ENCODE results near the gene FGL2. TPM values are rescaled to one million over a fixed set of nuclear protein-coding genes. Genes with fewer than 3 reads are reported as not detected.

FGL2 gene
- polyA plus RNA-seq, 3 donors = 238 to 775 (median 774) TPM

DNA sequence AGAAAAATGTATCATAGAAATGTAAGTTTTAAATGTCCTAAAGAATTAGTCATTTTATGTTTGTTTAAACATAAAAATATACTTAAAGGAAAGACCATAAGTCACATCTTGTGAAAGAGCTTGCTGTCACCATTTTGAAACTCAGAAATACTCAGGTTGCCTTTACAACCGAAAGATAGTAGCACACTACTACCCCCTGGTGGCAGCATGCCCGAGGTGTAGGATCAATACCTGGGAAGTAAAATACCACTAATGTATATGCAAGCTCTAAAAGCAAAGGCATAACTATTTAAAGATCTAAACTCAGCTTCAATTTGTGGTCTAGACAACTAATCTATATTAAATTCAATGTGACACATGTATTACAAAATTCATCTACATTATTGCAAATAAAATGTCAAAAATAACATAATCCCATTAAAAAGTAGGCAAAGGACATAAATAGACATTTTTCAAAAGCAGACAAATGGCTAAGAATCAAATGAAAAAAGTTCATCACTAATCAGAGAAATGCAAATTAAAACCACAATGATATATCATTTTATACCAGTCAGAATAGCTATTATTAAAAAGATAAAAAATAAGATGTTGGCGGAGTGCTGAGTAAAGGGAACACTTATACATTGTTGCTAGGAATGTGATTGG lies 47.7 kb upstream of the FGL2 start:
- H3K27ac Mint-ChIP-seq = no peak overlapping the region
- H3K27ac ChIP-seq (ENCODE audit: low read depth in 1 of 2, low read length in 2 of 2) = peak overlapping the region in 1 of 2 donors; percentile 45
- H2AFZ ChIP-seq (ENCODE audit: insufficient read depth, low read depth, low read length, poor library complexity, severe bottlenecking) = no peak overlapping the region
- peaks cover 16% of the 10 kb centered on the region for H3K79me2 ChIP-seq (ENCODE audit: insufficient read depth, low read length)
- H3K27me3 Mint-ChIP-seq (ENCODE audit: low read depth in 3 of 3) = no peaks in the 10 kb centered on the region
- no peaks in the 10 kb centered on the region for H4K20me1 ChIP-seq (ENCODE audit: insufficient read depth, low read length)
- H3K9ac ChIP-seq (ENCODE audit: insufficient read depth, low read length, poor library complexity, severe bottlenecking) = no peak overlapping the region
- TF ChIP-seq, protein P1, sequence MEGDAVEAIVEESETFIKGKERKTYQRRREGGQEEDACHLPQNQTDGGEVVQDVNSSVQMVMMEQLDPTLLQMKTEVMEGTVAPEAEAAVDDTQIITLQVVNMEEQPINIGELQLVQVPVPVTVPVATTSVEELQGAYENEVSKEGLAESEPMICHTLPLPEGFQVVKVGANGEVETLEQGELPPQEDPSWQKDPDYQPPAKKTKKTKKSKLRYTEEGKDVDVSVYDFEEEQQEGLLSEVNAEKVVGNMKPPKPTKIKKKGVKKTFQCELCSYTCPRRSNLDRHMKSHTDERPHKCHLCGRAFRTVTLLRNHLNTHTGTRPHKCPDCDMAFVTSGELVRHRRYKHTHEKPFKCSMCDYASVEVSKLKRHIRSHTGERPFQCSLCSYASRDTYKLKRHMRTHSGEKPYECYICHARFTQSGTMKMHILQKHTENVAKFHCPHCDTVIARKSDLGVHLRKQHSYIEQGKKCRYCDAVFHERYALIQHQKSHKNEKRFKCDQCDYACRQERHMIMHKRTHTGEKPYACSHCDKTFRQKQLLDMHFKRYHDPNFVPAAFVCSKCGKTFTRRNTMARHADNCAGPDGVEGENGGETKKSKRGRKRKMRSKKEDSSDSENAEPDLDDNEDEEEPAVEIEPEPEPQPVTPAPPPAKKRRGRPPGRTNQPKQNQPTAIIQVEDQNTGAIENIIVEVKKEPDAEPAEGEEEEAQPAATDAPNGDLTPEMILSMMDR (IDR thresholded peaks at IDR 0.05) = peak; percentile 99
- no CpG with 5 or more reads among the region's 3 CpGs for WGBS (ENCODE audit: insufficient coverage)
- H3K4me1 ChIP-seq (ENCODE audit: control insufficient read depth in 1 of 2, insufficient read depth in 2 of 2, low read length in 2 of 2) = peaks cover 28 to 40% of the 10 kb centered on the region in 2 donors
- H3K27me3 ChIP-seq (ENCODE audit: control insufficient read depth in 2 of 2, insufficient read depth in 2 of 2, low read length in 2 of 2) = no peaks in the 10 kb centered on the region
- peaks cover 0 to 3% of the 10 kb centered on the region in 2 donors for H3K36me3 Mint-ChIP-seq
- H3K36me3 ChIP-seq (replicated peaks in 1 of 2; ENCODE audit: control insufficient read depth in 1 of 2, insufficient read depth in 2 of 2, low read length in 2 of 2) = no peaks in the 10 kb centered on the region
- H3K9me3 Mint-ChIP-seq = no peaks in the 10 kb centered on the region
- no peak overlapping the region for H3K4me3 Mint-ChIP-seq
- DNase-seq = peak; percentile 73 to 89 (median 88)
- no peaks in the 10 kb centered on the region for H3K9me3 ChIP-seq (replicated peaks in 1 of 2; ENCODE audit: control insufficient read depth in 1 of 2, insufficient read depth in 1 of 2, low read length in 2 of 2)
- peaks cover 28% of the 10 kb centered on the region for H3K4me1 Mint-ChIP-seq
- H3K4me3 ChIP-seq (replicated peaks in 1 of 3; ENCODE audit: low read depth in 2 of 3, low read length in 3 of 3) = peak overlapping the region in 1 of 3 experiments; percentile 61
- intact Hi-C loops (cut with micrococcal nuclease) = loop anchor here (5.0 to 10.0 kb wide), 2 partner anchors 80 to 123 kb away; partner anchors contain the start of gene CCDC146 (in 2 of the 2)
- H3K4me2 ChIP-seq (replicated peaks; ENCODE audit: extremely low read depth, low read length, poor library complexity, severe bottlenecking) = peak overlapping the region; percentile 60

DNA sequence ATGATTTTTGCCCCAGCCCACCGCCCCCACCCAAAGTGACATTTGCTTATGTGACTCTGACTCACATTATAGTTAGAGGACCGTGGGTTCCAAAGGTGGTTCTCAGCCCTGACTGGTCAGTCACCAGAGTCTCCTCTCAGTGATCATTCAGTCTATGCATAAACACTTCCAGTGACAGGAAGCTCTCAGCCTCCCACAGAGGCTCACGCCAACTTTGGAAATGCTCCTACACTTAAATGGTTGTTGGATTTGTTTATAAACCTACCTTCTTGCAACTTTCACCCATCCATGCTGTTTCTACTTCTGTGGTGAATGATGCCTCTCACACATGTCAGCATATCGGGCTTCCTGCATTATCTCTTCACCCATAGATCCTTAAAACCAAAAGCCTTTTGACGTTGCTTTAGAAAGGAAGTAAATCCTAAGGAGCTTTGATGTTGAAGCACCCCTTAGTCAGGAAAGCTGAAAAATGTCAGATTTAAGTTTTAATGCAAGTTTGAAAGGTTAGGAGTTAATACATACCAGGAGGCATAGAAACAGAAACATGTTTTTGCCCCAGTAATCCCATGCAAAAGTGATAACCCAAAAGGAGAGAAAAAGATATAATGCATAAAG lies 46.5 kb upstream of the FGL2 start:
- WGBS (ENCODE audit: insufficient coverage) = 90% methylated on average over 2 of the region's 5 CpGs
- H3K9ac ChIP-seq (ENCODE audit: insufficient read depth, low read length, poor library complexity, severe bottlenecking) = no peak overlapping the region

More for the DNA sequence above, 46.5 kb upstream of the FGL2 start:
- Histone ChIP-seq H3K27ac (ENCODE audit: low read depth in 1 of 2, low read length in 2 of 2) (peak overlapping the region in 1 of 2 donors; percentile 45), H3K36me3 (replicated peaks in 1 of 2; ENCODE audit: control insufficient read depth in 1 of 2, insufficient read depth in 2 of 2, low read length in 2 of 2) (no peaks in the 10 kb centered on the region), H3K27me3 (ENCODE audit: control insufficient read depth in 2 of 2, insufficient read depth in 2 of 2, low read length in 2 of 2) (no peaks in the 10 kb centered on the region), H3K4me2 (replicated peaks; ENCODE audit: extremely low read depth, low read length, poor library complexity, severe bottlenecking) (peak overlapping the region; percentile 60), H2AFZ (ENCODE audit: insufficient read depth, low read depth, low read length, poor library complexity, severe bottlenecking) (peak overlapping the region; percentile 17), H3K4me3 (replicated peaks in 1 of 3; ENCODE audit: low read depth in 2 of 3, low read length in 3 of 3) (peak overlapping the region in 2 of 3 experiments; percentile 2 to 61), H3K79me2 (ENCODE audit: insufficient read depth, low read length) (peaks cover 16% of the 10 kb centered on the region), H3K4me1 (ENCODE audit: control insufficient read depth in 1 of 2, insufficient read depth in 2 of 2, low read length in 2 of 2) (peaks cover 39 to 51% of the 10 kb centered on the region in 2 donors), H4K20me1 (ENCODE audit: insufficient read depth, low read length) (no peaks in the 10 kb centered on the region), H3K9me3 (replicated peaks in 1 of 2; ENCODE audit: control insufficient read depth in 1 of 2, insufficient read depth in 1 of 2, low read length in 2 of 2) (no peaks in the 10 kb centered on the region)
- DNase-seq = peak in 2 of 3 donors; percentile 21 to 39
- Mint-ChIP-seq H3K9me3 (no peaks in the 10 kb centered on the region), H3K27ac (peak overlapping the region in 5 of 7 donors; percentile 20 to 60 (median 37)), H3K4me3 (peak overlapping the region; percentile 37 to 78), H3K36me3 (peaks cover 0 to 5% of the 10 kb centered on the region in 2 donors), H3K4me1 (peaks cover 38% of the 10 kb centered on the region), H3K27me3 (ENCODE audit: low read depth in 3 of 3) (no peaks in the 10 kb centered on the region)
- TF ChIP-seq, protein P1 (IDR thresholded peaks at IDR 0.05) = no peak
- intact Hi-C loops (cut with micrococcal nuclease) = loop anchor here (5.0 to 10.0 kb wide), 2 partner anchors 81 to 121 kb away; partner anchors contain the start of gene CCDC146 (in 2 of the 2)

Data from CD14-positive monocyte (primary cell).